K562 (cell line): ENCODE measurements around the gene NR2F2. TPM values are rescaled to one million over a fixed set of nuclear protein-coding genes. Genes with fewer than 3 reads are reported as not detected.

Source experiments
- ATF1 ChIP-seq, 2 experiments: fragments of 450-650 bp in 1 of 2; IDR thresholded peaks; 2 replicates each; pipeline ENCODE4 v1.6.1; 2016; ENCODE audit warnings: missing compliant biosample characterization in 1 of 2, missing genetic modification characterization in 1 of 2
- FOXK1 ChIP-seq: sonication (generic); formaldehyde crosslinking; IDR thresholded peaks from 2 replicates; pipeline ENCODE4 v1.8.0; 2022; ENCODE audit warnings: missing genetic modification reagents, mild to moderate bottlenecking, borderline replicate concordance
- MIER1 ChIP-seq: fragments of 450-650 bp; IDR thresholded peaks from 2 replicates; pipeline ENCODE4 v1.6.1; 2016; ENCODE audit warnings: antibody characterized with exemption, mild to moderate bottlenecking, low read depth
- NCOA4 ChIP-seq: fragments of 450-650 bp; IDR thresholded peaks from 2 replicates; pipeline ENCODE4 v1.6.1; 2018; ENCODE audit warnings: mild to moderate bottlenecking; ENCODE audit not compliant: partially characterized antibody
- NFIC ChIP-seq: fragments of 450-650 bp; IDR thresholded peaks from 2 replicates; pipeline ENCODE4 v1.6.1; 2017; ENCODE audit warnings: mild to moderate bottlenecking, inconsistent platforms
- NFXL1 ChIP-seq: fragments of 450-650 bp; formaldehyde crosslinking; IDR thresholded peaks from 2 replicates; pipeline ENCODE4 v1.4.0; 2021; ENCODE audit warnings: mild to moderate bottlenecking
- POU5F1 ChIP-seq: fragments of 150-350 bp; IDR thresholded peaks from 2 replicates; pipeline ENCODE4 v1.6.1; 2014; ENCODE audit warnings: borderline replicate concordance, low read length, low read depth, mild to moderate bottlenecking; ENCODE audit not compliant: partially characterized antibody
- RFX7 ChIP-seq: fragments of 250-450 bp; sonication (Bioruptor Pico); IDR thresholded peaks from 2 replicates; pipeline ENCODE4 v1.5.1; 2021; ENCODE audit warnings: mild to moderate bottlenecking
- SMAD2 ChIP-seq: fragments of 150-350 bp; IDR thresholded peaks from 2 replicates; pipeline ENCODE4 v1.6.1; 2014; ENCODE audit warnings: low read depth, mild to moderate bottlenecking, low read length
- SMAD4 ChIP-seq: fragments of 250-450 bp; sonication (Bioruptor Pico); conservative IDR thresholded peaks from 2 replicates; pipeline ENCODE4 v1.8.0; 2021; ENCODE audit warnings: inconsistent platforms, mild to moderate bottlenecking, moderate library complexity
- SMARCE1 ChIP-seq: fragments of 450-650 bp; IDR thresholded peaks from 2 replicates; pipeline ENCODE4 v1.7.1; 2016; ENCODE audit warnings: mild to moderate bottlenecking
- TAF9B ChIP-seq: fragments of 450-650 bp; IDR thresholded peaks from 2 replicates; pipeline ENCODE4 v1.6.1; 2018; ENCODE audit warnings: mild to moderate bottlenecking; ENCODE audit not compliant: partially characterized antibody
- TEAD1 ChIP-seq, 2 experiments: fragments of 450-650 bp in 1 of 2; sonication (generic) in 1 of 2; formaldehyde crosslinking; IDR thresholded peaks; 2 replicates each; pipeline versions ENCODE4 v1.4.0 to v1.8.0; 2020 to 2022; ENCODE audit warnings: mild to moderate bottlenecking in 2 of 2, missing genetic modification reagents in 1 of 2
- XRCC4 ChIP-seq: IDR thresholded peaks from one replicate; pipeline ENCODE4 v1.6.1; 2011; ENCODE audit not compliant: insufficient read depth, insufficient read length; ENCODE audit errors: extremely low read depth
- ZNF165 ChIP-seq: fragments of 250-450 bp; sonication (Bioruptor Pico); IDR thresholded peaks from 2 replicates; pipeline ENCODE4 v1.4.0; 2020; ENCODE audit warnings: borderline replicate concordance
- ZNF77 ChIP-seq: fragments of 250-450 bp; sonication (Bioruptor Pico); IDR thresholded peaks from 2 replicates; pipeline ENCODE4 v1.5.0; 2020
- polyA plus RNA-seq, 8 experiments: library from polyadenylated mRNA; depleted of rRNA in 4 of 8; stranded (reverse) in 5 of 8; unstranded in 3 of 8; fragments of >200 nt; fragmentation: Nextera tagmentation in 2 of 8; fragmentation: Illumina TruSeq in 1 of 8; extraction: Ambion mirVana in 2 of 8; extraction: Trizol in 1 of 8; gene quantifications; 2 replicates each; pipeline versions ENCODE4 v1.2.1 to v1.2.3, GENCODE V29; 2011 to 2014; ENCODE audit warnings: inconsistent platforms in 1 of 8, missing spikeins in 1 of 8
- total RNA-seq, 7 experiments: library from RNA; depleted of rRNA in 6 of 7; stranded (reverse); fragments of >200 nt in 6 of 7; fragmentation: Illumina TruSeq in 2 of 7; extraction: Trizol in 2 of 7; gene quantifications; 2 replicates each; pipeline versions ENCODE4 v1.2.1 to v1.2.3, GENCODE V29; 2011 to 2021; ENCODE audit warnings: low replicate concordance in 1 of 7
- TF ChIP-seq, protein P1 (sequence below): fragments of 250-450 bp; sonication (Bioruptor Pico); IDR thresholded peaks from 2 replicates; pipeline ENCODE4 v1.4.0; 2020; ENCODE audit warnings: borderline replicate concordance
- TF ChIP-seq, protein P2 (sequence below), 2 experiments: fragments of 450-650 bp; formaldehyde crosslinking in 1 of 2; IDR thresholded peaks; 2 replicates each; pipeline versions ENCODE4 v1.4.0 to v1.6.1; 2014 to 2020; ENCODE audit warnings: mild to moderate bottlenecking in 2 of 2, borderline replicate concordance in 1 of 2, low read depth in 1 of 2

The NR2F2 gene
- total and polyA plus RNA-seq, 9 of the 15 experiments (the other 6 are each of a cell fraction or from before 2014, with no cell fraction given): 6.0 to 51.8 (median 11.1) TPM

DNA sequence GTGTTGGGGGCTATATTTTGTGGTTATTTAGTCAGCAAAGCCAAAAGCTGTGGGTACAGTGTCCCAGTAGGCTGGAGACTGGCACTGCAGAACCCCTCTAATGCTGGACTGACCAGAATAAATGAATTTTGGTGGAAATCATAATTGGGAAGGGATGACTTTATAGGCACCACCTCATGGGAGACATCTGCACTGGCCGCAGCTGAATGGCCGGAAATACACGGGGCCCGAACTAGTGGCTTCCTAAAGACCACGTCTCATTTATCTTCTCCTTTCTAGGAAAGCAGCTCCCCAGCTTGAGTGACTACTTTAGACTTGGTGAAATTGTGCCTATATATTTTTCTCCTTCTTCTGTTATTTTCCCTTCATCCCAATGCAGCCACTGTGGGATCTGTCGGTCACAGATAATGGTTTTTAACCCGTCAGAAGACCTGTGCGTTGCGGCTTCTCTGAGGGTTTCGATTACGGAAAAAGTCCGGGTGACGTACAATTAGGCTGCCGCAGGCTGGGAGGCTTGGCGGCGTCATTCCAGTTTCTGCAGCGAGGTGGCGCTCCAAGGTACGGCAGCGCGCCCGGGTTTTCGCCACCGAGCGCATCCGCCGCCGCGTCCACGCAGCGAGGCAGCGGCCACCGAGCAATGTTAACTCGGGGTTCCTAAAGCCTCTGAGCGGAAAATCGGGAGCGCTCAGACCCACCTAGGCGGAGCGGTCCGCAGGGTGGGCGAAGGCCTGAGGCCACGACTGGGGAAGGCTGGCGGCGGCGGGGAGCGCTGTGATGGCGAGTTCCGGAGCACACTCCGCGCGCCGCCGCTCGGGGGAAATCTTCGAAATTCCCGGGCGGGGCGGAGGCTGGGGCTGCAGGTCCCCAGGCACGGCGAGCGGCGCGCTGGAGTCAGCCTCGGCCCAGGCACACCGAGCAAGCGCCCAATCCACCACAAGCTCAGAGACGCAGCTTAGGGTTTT is 26.3 kb downstream of the NR2F2 start (continued):
- TF ChIP-seq ZNF77 (no peak), TAF9B (no peak), SMAD4 (peak; percentile 70), POU5F1 (no peak), NCOA4 (no peak), XRCC4 (no peak), SMAD2 (no peak), FOXK1 (no peak), NFXL1 (no peak), NFIC (0 out of 2 replicates have a peak, but pooled peaks have one; percentile 4), ZNF165 (CRISPR knock-in tag) (no peak), MIER1 (no peak), TEAD1 (CRISPR knock-in tag; IDR thresholded peaks at IDR 0.05) (peak in 1 of 2 experiments; percentile 92; a peak in 2 of 4 replicates), ATF1 (CRISPR knock-in tag; IDR thresholded peaks at IDR 0.05) (peak; percentile 58), ATF1 (tag; IDR thresholded peaks at IDR 0.05) (peak; percentile 96), RFX7 (CRISPR knock-in tag) (no peak), SMARCE1 (peak; percentile 68; the same call in 1 of the 2 replicates)
- TF ChIP-seq, protein P1, sequence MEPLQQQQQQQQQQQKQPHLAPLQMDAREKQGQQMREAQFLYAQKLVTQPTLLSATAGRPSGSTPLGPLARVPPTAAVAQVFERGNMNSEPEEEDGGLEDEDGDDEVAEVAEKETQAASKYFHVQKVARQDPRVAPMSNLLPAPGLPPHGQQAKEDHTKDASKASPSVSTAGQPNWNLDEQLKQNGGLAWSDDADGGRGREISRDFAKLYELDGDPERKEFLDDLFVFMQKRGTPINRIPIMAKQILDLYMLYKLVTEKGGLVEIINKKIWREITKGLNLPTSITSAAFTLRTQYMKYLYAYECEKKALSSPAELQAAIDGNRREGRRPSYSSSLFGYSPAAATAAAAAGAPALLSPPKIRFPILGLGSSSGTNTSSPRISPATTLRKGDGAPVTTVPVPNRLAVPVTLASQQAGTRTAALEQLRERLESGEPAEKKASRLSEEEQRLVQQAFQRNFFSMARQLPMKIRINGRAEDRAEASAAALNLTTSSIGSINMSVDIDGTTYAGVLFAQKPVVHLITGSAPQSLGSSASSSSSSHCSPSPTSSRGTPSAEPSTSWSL: no peak
- TF ChIP-seq, protein P2, sequence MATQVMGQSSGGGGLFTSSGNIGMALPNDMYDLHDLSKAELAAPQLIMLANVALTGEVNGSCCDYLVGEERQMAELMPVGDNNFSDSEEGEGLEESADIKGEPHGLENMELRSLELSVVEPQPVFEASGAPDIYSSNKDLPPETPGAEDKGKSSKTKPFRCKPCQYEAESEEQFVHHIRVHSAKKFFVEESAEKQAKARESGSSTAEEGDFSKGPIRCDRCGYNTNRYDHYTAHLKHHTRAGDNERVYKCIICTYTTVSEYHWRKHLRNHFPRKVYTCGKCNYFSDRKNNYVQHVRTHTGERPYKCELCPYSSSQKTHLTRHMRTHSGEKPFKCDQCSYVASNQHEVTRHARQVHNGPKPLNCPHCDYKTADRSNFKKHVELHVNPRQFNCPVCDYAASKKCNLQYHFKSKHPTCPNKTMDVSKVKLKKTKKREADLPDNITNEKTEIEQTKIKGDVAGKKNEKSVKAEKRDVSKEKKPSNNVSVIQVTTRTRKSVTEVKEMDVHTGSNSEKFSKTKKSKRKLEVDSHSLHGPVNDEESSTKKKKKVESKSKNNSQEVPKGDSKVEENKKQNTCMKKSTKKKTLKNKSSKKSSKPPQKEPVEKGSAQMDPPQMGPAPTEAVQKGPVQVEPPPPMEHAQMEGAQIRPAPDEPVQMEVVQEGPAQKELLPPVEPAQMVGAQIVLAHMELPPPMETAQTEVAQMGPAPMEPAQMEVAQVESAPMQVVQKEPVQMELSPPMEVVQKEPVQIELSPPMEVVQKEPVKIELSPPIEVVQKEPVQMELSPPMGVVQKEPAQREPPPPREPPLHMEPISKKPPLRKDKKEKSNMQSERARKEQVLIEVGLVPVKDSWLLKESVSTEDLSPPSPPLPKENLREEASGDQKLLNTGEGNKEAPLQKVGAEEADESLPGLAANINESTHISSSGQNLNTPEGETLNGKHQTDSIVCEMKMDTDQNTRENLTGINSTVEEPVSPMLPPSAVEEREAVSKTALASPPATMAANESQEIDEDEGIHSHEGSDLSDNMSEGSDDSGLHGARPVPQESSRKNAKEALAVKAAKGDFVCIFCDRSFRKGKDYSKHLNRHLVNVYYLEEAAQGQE (IDR thresholded peaks at IDR 0.05; ENCODE audit: borderline replicate concordance): peak; percentile 73; the same call in 1 of the 2 replicates
- TF ChIP-seq, protein P2 (CRISPR knock-in tag; IDR thresholded peaks at IDR 0.05; ENCODE audit: low read depth): no peak
